Neural crest cell (in vitro differentiated cells): ENCODE results near the gene NCBP2. TPM values are rescaled to one million over a fixed set of nuclear protein-coding genes. Genes with fewer than 3 reads are reported as not detected.

Experiments used
- DNase-seq: peaks from one replicate; pipeline ENCODE4 v3.0.0; 2021; ENCODE audit warnings: low read depth, mixed read lengths, low spot score
- H3K27ac Mint-ChIP-seq: one replicate; pipeline ENCODE4 v1.8.0; 2021; ENCODE audit warnings: mild to moderate bottlenecking, mixed read lengths; ENCODE audit not compliant: unreplicated experiment
- H3K27me3 Mint-ChIP-seq: 2 replicates; pipeline ENCODE4 v1.8.0; 2021; ENCODE audit warnings: low read depth, mild to moderate bottlenecking, mixed read lengths
- H3K36me3 Mint-ChIP-seq: 2 replicates; pipeline ENCODE4 v1.8.0; 2021; ENCODE audit warnings: low read depth, mild to moderate bottlenecking, mixed read lengths
- H3K4me1 Mint-ChIP-seq: 2 replicates; pipeline ENCODE4 v1.8.0; 2021; ENCODE audit warnings: mixed read lengths
- H3K4me3 Mint-ChIP-seq: one replicate; pipeline ENCODE4 v1.8.0; 2021; ENCODE audit warnings: mild to moderate bottlenecking, mixed read lengths
- H3K9me3 Mint-ChIP-seq: 2 replicates; pipeline ENCODE4 v1.8.0; 2021; ENCODE audit warnings: mixed read lengths
- CTCF ChIP-seq: fragments of 200-600 bp; sonication (generic); conservative IDR thresholded peaks from 2 replicates; pipeline ENCODE4 v1.5.0; 2021; ENCODE audit warnings: antibody characterized with exemption, mild to moderate bottlenecking
- total RNA-seq: library from RNA; stranded (reverse); gene quantifications from 2 replicates; pipeline ENCODE4 v1.2.1, GENCODE V29; 2021

Gene NCBP2
- total RNA-seq, 1 donor from 2014 or later: 117 TPM

- H3K27me3 Mint-ChIP-seq: peaks cover 29% of the 10 kb centered on the region
- no peak for TF ChIP-seq CTCF
- DNase-seq: no peak
- H3K4me1 Mint-ChIP-seq: peaks cover 5% of the 10 kb centered on the region
- no peaks in the 10 kb centered on the region for H3K36me3 Mint-ChIP-seq
- H3K9me3 Mint-ChIP-seq: no peaks in the 10 kb centered on the region
- H3K27ac Mint-ChIP-seq: no peak overlapping the region
- H3K4me3 Mint-ChIP-seq: no peak overlapping the region
Observed at GRCh38 chr3:196962930-196963630, 20.8 kb upstream of the NCBP2 start.

- no peak for TF ChIP-seq CTCF
- DNase-seq: no peak
- H3K4me1 Mint-ChIP-seq: no peaks in the 10 kb centered on the region
- H3K36me3 Mint-ChIP-seq: no peaks in the 10 kb centered on the region
- H3K4me3 Mint-ChIP-seq: no peak overlapping the region
- peaks cover 21% of the 10 kb centered on the region for H3K27me3 Mint-ChIP-seq
- H3K9me3 Mint-ChIP-seq: no peaks in the 10 kb centered on the region
- H3K27ac Mint-ChIP-seq: no peak overlapping the region
Observed at GRCh38 chr3:196962108-196962929, 20.0 kb upstream of the NCBP2 start.

- H3K4me1 Mint-ChIP-seq: no peaks in the 10 kb centered on the region
- peaks cover 16% of the 10 kb centered on the region for H3K27me3 Mint-ChIP-seq
- TF ChIP-seq CTCF: no peak
- no peak for DNase-seq
- no peaks in the 10 kb centered on the region for H3K36me3 Mint-ChIP-seq
- no peak overlapping the region for H3K4me3 Mint-ChIP-seq
- no peak overlapping the region for H3K27ac Mint-ChIP-seq
- no peaks in the 10 kb centered on the region for H3K9me3 Mint-ChIP-seq
Observed at GRCh38 chr3:196954832-196955231, 12.5 kb upstream of the NCBP2 start.

GRCh38 chr3:196951371-196951770 lies 9.0 kb upstream of the NCBP2 start:
- no peaks in the 10 kb centered on the region for H3K4me1 Mint-ChIP-seq
- no peaks in the 10 kb centered on the region for H3K36me3 Mint-ChIP-seq
- H3K4me3 Mint-ChIP-seq: no peak overlapping the region
- DNase-seq: no peak
- H3K27ac Mint-ChIP-seq: no peak overlapping the region
- peaks cover 13% of the 10 kb centered on the region for H3K27me3 Mint-ChIP-seq
- no peak for TF ChIP-seq CTCF
- H3K9me3 Mint-ChIP-seq: no peaks in the 10 kb centered on the region

- H3K27me3 Mint-ChIP-seq: peaks cover 12% of the 10 kb centered on the region
- H3K4me3 Mint-ChIP-seq: no peak overlapping the region
- no peak for TF ChIP-seq CTCF
- H3K27ac Mint-ChIP-seq: no peak overlapping the region
- H3K9me3 Mint-ChIP-seq: no peaks in the 10 kb centered on the region
- DNase-seq: no peak
- H3K4me1 Mint-ChIP-seq: peaks cover 2% of the 10 kb centered on the region
- H3K36me3 Mint-ChIP-seq: no peaks in the 10 kb centered on the region
Observed at GRCh38 chr3:196949750-196950149, 7.4 kb upstream of the NCBP2 start.
